T-helper 2 cell treated with Interferon-gamma antibody and Interleukin-4, amounts not matched to agents 100 ng/mL and 5 ng/mL, for 36 hours (primary cell): ENCODE results near the gene GPRC5A. TPM values are rescaled to one million over a fixed set of nuclear protein-coding genes. Genes with fewer than 3 reads are reported as not detected.

Experiments
- intact Hi-C: fragments of 100-400 bp; cut with micrococcal nuclease; formaldehyde crosslinking; loops from one replicate; pipeline ENCODE4 v1.15.1; 2023
- total RNA-seq: library from RNA; stranded (reverse); gene quantifications from 2 replicates; pipeline ENCODE4 v1.2.3, GENCODE V29; 2022

Gene GPRC5A
- total RNA-seq, 1 donor from 2014 or later = 0.02 TPM

GRCh38 chr12:12885096-12885792 is 6.1 kb upstream of the GPRC5A start:
- intact Hi-C loops = no loop called here

- intact Hi-C loops = no loop called here
Observed at GRCh38 chr12:12887471-12887870, 3.9 kb upstream of the GPRC5A start.

- intact Hi-C loops = loop anchor here (2.0 kb wide), 1 partner anchor 101 kb away; no protein-coding TSS in a partner anchor
Observed at GRCh38 chr12:12889701-12890100, 1.7 kb upstream of the GPRC5A start.

GRCh38 chr12:12890543-12891079 is 751 bp upstream of the GPRC5A start:
- intact Hi-C loops = loop anchor here (2.0 kb wide), 1 partner anchor 102 kb away; no protein-coding TSS in a partner anchor

- intact Hi-C loops = loop anchor here (2.0 kb wide), 1 partner anchor 103 kb away; no protein-coding TSS in a partner anchor
Observed at GRCh38 chr12:12891881-12892355, 556 bp downstream of the GPRC5A start.

GRCh38 chr12:12892681-12893141 is 1.3 kb downstream of the GPRC5A start:
- intact Hi-C loops = no loop called here

- intact Hi-C loops = no loop called here
Observed at GRCh38 chr12:12893438-12893837, 2.1 kb downstream of the GPRC5A start.

GRCh38 chr12:12896260-12896659 is 4.9 kb downstream of the GPRC5A start:
- intact Hi-C loops = no loop called here

GRCh38 chr12:12897302-12897701 is 5.9 kb downstream of the GPRC5A start:
- intact Hi-C loops = no loop called here

- intact Hi-C loops = no loop called here
Observed at GRCh38 chr12:12898136-12898717, 6.9 kb downstream of the GPRC5A start.

- intact Hi-C loops = no loop called here
Observed at GRCh38 chr12:12898911-12899511, 7.6 kb downstream of the GPRC5A start.

- intact Hi-C loops = no loop called here
Observed at GRCh38 chr12:12899530-12900380, 8.4 kb downstream of the GPRC5A start.

GRCh38 chr12:12900786-12901157 is 9.4 kb downstream of the GPRC5A start:
- intact Hi-C loops = no loop called here

- intact Hi-C loops = no loop called here
Observed at GRCh38 chr12:12901158-12901791, 9.9 kb downstream of the GPRC5A start.

- intact Hi-C loops = no loop called here
Observed at GRCh38 chr12:12902036-12902435, 10.7 kb downstream of the GPRC5A start.

GRCh38 chr12:12903642-12904609 is 12.6 kb downstream of the GPRC5A start:
- intact Hi-C loops = no loop called here

GRCh38 chr12:12907552-12907951 is 16.2 kb downstream of the GPRC5A start:
- intact Hi-C loops = no loop called here

- intact Hi-C loops = no loop called here
Observed at GRCh38 chr12:12908252-12908651, 16.9 kb downstream of the GPRC5A start.

GRCh38 chr12:12908711-12909110 is 17.3 kb downstream of the GPRC5A start:
- intact Hi-C loops = no loop called here
